IPS-11a (cell line): ENCODE measurements around the gene KIF5B.
A peak's percentile ranks its signal among the peaks of the same experiment; 100 is the strongest.
"Not testable (repeated sequence)": the region's sequence is repeated elsewhere in the genome, so short reads cannot be mapped to it uniquely, and the experiment has no call there.

Source experiments
- H3K4me3 ChIP-seq: one replicate; pipeline ENCODE4 v1.5.1; 2013; ENCODE audit warnings: low read depth, low read length, control low read depth

Gene KIF5B

GRCh38 chr10:32056136-32057035, at the start of gene KIF5B:
Gene KIF5B, minus strand, starts transcription at chr10:32056425. Its CDS starts 452 bp downstream, at chr10:32055973.
- peak within 1 kb of the TSS; percentile 96 for H3K4me3 ChIP-seq

- H3K4me3 ChIP-seq = no peak overlapping the region
These were observed 49.7 kb upstream of the KIF5B start for GRCh38 chr10:32105782-32106382.

GRCh38 chr10:32104622-32105509, 48.6 kb upstream of the KIF5B start:
- no peak overlapping the region for H3K4me3 ChIP-seq

- no peak overlapping the region for H3K4me3 ChIP-seq
These were observed 48.0 kb upstream of the KIF5B start for GRCh38 chr10:32104181-32104580.

- H3K4me3 ChIP-seq = no peak overlapping the region
These were observed 47.5 kb upstream of the KIF5B start for GRCh38 chr10:32103721-32104120.

GRCh38 chr10:32098566-32099259, 42.5 kb upstream of the KIF5B start:
- not testable (repeated sequence) for H3K4me3 ChIP-seq

GRCh38 chr10:32095116-32095733, 39.0 kb upstream of the KIF5B start:
- no peak overlapping the region for H3K4me3 ChIP-seq

GRCh38 chr10:32093650-32094049, 37.4 kb upstream of the KIF5B start:
- H3K4me3 ChIP-seq = no peak overlapping the region

- H3K4me3 ChIP-seq = no peak overlapping the region
These were observed 34.8 kb upstream of the KIF5B start for GRCh38 chr10:32091046-32091445.

- H3K4me3 ChIP-seq = no peak overlapping the region
These were observed 28.1 kb upstream of the KIF5B start for GRCh38 chr10:32084185-32084851.

GRCh38 chr10:32077896-32078485, 21.8 kb upstream of the KIF5B start:
- no peak overlapping the region for H3K4me3 ChIP-seq

- no peak overlapping the region for H3K4me3 ChIP-seq
These were observed 17.4 kb upstream of the KIF5B start for GRCh38 chr10:32073659-32074058.

- H3K4me3 ChIP-seq = no peak overlapping the region
These were observed 16.9 kb upstream of the KIF5B start for GRCh38 chr10:32073128-32073527.

- H3K4me3 ChIP-seq = no peak overlapping the region
These were observed 16.0 kb upstream of the KIF5B start for GRCh38 chr10:32072025-32072800.

GRCh38 chr10:32070645-32071044, 14.4 kb upstream of the KIF5B start:
- H3K4me3 ChIP-seq = no peak overlapping the region

GRCh38 chr10:32068569-32068968, 12.3 kb upstream of the KIF5B start:
- H3K4me3 ChIP-seq = no peak overlapping the region

GRCh38 chr10:32067931-32068330, 11.7 kb upstream of the KIF5B start:
- not testable (repeated sequence) for H3K4me3 ChIP-seq

- H3K4me3 ChIP-seq = no peak overlapping the region
These were observed 9.6 kb upstream of the KIF5B start for GRCh38 chr10:32065856-32066255.

GRCh38 chr10:32061440-32061839, 5.2 kb upstream of the KIF5B start:
- H3K4me3 ChIP-seq = no peak overlapping the region
